HG02852 (cell line): ENCODE data around the gene DOK5.

Experiments
- ATAC-seq: cut with Tn5 transposase; IDR thresholded peaks from one replicate; pipeline ENCODE4 v1.9.1; 2021; ENCODE audit warnings: mild to moderate bottlenecking, moderate library complexity; ENCODE audit not compliant: unreplicated experiment

The DOK5 gene

GRCh38 chr20:54555150-54555549, 79.8 kb downstream of the DOK5 start:
- no peak for ATAC-seq

DNA sequence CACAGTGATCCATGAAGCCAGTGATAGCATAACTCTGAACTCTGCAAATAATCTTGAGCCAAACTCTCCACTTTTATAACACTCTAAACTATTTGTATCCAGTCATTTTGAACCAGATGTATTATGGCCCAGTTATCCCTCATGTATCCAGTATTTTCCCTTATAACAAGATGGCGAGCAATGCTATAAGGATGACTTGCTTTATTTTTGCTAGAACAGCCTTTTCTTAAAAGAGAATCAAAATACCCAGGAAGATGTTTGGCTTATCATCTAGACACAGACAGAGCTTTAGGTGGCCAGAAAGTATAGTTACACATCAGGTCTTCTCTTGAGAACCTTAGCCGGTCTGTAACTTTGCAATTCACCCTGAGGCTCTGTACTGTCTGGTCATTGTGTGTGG, 81.0 kb downstream of the DOK5 start:
- no peak for ATAC-seq

GRCh38 chr20:54557806-54558590, 82.6 kb downstream of the DOK5 start:
- ATAC-seq = no peak

- ATAC-seq = no peak
Measured at GRCh38 chr20:54559890-54560289, 84.5 kb downstream of the DOK5 start.

- no peak for ATAC-seq
Measured at GRCh38 chr20:54560357-54560756, 85.0 kb downstream of the DOK5 start.

- no peak for ATAC-seq
Measured at GRCh38 chr20:54565255-54565654, 89.9 kb downstream of the DOK5 start.

DNA sequence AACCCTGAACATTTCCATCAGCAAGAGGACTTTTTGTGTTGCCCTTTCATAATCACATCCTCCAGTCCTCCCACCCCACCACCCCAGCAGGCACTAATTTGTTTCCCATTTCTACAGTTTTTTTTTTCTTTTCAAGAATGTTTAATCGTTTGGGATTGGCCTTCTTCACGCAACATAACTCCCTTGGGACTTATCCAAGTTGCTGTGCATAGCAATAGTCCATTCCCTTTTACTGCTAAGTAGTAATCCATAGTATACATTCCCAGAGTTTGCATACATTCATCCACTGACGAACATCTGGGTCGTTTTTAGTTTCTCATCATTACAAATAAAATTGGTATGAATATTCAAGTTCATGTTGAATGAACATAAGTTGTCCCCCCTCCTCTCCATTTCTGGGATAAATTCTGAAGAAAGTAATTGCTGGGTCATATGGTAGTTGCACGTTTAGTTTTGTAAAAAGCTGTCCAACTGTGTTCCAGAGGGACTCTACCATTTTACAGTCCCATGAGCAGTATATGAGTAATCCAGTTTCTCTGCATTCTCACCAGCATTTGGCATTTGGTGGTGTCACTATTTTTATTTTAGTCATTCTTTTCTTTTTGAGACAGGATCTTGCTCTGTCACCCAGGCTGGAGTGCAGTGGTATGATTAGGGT, 90.8 kb downstream of the DOK5 start:
- ATAC-seq = no peak

DNA sequence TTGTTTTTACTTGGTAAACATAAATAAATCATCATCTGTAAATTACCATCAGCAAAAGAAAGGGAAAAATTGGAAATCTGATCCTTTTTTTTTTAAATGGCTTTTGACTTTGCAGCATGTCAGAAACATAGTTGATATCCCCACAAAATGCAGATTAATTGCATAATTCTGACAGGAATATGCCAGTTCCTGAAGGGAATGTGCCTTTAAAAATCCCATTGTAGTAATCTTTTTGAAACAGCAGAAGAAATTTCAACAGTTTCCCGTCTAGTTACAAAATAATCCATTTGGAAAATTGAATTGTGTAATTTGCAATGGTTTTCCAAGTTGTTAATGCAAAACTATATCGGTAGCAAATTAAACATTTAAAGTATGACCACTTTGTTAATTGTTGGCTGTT, 95.2 kb downstream of the DOK5 start:
- ATAC-seq = no peak

- no peak for ATAC-seq
Measured at GRCh38 chr20:54572665-54573435, 97.5 kb downstream of the DOK5 start.

DNA sequence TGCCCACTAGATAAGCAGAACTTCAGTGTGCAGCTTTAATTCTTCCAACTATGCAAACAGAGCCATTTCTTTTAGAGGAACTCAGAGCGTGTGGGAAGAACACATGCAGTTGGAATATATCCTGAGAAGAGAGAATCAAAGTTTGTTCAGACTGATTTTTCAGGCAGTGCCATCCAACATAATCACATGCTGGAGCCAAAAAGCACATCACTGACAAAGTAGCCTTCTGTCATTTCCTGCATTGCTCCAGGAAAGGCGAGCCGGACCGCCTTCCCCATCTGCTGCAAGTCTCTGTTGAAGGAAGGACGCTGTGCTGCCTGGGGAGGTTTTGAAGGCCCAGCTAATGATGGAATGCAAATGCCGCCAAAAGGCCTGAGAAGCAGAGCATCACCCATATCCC, 98.4 kb downstream of the DOK5 start:
- no peak for ATAC-seq

GRCh38 chr20:54576518-54576917, 101.1 kb downstream of the DOK5 start:
- no peak for ATAC-seq

GRCh38 chr20:54577637-54578036, 102.2 kb downstream of the DOK5 start:
- ATAC-seq = no peak

GRCh38 chr20:54585217-54585616, 109.8 kb downstream of the DOK5 start:
- ATAC-seq = no peak

DNA sequence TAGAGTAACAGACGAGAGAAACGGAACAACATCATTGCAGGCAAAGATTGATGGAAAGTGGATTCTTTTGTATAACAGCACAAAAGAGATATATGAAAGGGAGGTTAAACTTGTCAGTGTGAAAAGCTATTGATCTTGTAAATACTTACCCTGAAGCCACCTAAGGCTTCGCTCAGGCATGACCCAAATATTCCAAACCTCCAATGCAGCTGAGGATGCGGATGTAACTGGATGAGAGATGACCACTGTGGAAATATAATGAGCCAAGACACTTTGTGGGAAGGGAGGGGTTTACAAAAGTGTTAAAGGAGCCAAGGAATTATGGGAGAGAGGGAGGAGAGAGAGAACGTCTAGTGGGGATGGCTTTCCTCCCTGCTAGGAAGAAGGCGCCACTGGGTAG, 112.0 kb downstream of the DOK5 start:
- ATAC-seq = no peak

- no peak for ATAC-seq
Measured at GRCh38 chr20:54589402-54590030, 114.1 kb downstream of the DOK5 start.

GRCh38 chr20:54590856-54591255, 115.5 kb downstream of the DOK5 start:
- no peak for ATAC-seq

- ATAC-seq = no peak
Measured at GRCh38 chr20:54596651-54597050, 121.3 kb downstream of the DOK5 start.

- no peak for ATAC-seq
Measured at GRCh38 chr20:54598352-54598751, 123.0 kb downstream of the DOK5 start.

DNA sequence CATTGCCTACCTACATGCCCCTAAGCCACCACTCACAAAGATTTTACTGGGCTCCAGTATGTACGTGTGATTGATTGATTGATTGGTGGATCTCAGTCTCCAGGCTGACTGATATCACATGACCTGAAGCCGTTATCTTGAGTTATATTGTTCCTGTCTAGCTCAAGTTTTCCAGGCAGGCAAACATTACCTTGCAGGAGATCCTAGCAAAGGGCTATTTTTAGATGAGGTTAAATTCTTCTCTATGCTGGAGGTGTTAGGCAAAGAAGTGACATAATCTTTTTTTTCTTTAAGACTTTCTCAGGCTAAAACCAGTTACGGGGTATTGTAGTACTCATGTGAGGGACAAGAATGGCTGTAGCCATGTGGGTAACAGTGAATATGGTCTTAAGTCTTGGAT, 125.2 kb downstream of the DOK5 start:
- ATAC-seq = no peak

GRCh38 chr20:54601831-54602515, 126.6 kb downstream of the DOK5 start:
- ATAC-seq = no peak

GRCh38 chr20:54605319-54605718, 129.9 kb downstream of the DOK5 start:
- ATAC-seq = no peak
